Neural cell (in vitro differentiated cells): ENCODE results near the gene DNMT3A. TPM values are rescaled to one million over a fixed set of nuclear protein-coding genes. Genes with fewer than 3 reads are reported as not detected.

Experiments
- H2AFZ ChIP-seq: fragments of 200-600, 300-800 bp; sonication (generic), shearing (Covaris generic); 2 replicates; pipeline ENCODE4 v1.6.0; 2014; ENCODE audit warnings: low read depth, mild to moderate bottlenecking, antibody characterized with exemption, low read length, moderate library complexity
- H3F3A ChIP-seq: fragments of 200-600 bp; shearing (Covaris generic); 2 replicates; pipeline ENCODE4 v1.6.1; 2016; ENCODE audit warnings: mild to moderate bottlenecking, moderate library complexity, mixed read lengths, antibody characterized with exemption, low read length; ENCODE audit not compliant: insufficient read depth, poor library complexity, severe bottlenecking
- H3K27ac ChIP-seq: fragments of 200-600, 300-800 bp; sonication (generic), shearing (Covaris generic); 2 replicates; pipeline ENCODE4 v1.5.1; 2014; ENCODE audit warnings: mild to moderate bottlenecking, low read length, moderate library complexity
- H3K27me3 ChIP-seq: fragments of 300-800, 200-600 bp; sonication (generic), shearing (Covaris generic); 2 replicates; pipeline ENCODE4 v1.6.0; 2014; ENCODE audit warnings: mild to moderate bottlenecking, low read depth, low read length, moderate library complexity; ENCODE audit not compliant: insufficient read depth
- H3K36me3 ChIP-seq: fragments of 300-800, 200-600 bp; sonication (generic), shearing (Covaris generic); 2 replicates; pipeline ENCODE4 v1.5.1; 2014; ENCODE audit warnings: mild to moderate bottlenecking, antibody characterized with exemption, low read length, moderate library complexity; ENCODE audit not compliant: insufficient read depth
- H3K4me2 ChIP-seq: fragments of 300-800, 200-600 bp; sonication (generic), shearing (Covaris generic); 2 replicates; pipeline ENCODE4 v1.6.0; 2014; ENCODE audit warnings: mild to moderate bottlenecking, low read length
- H3K4me3 ChIP-seq: fragments of 300-800, 200-600 bp; sonication (generic), shearing (Covaris generic); 2 replicates; pipeline ENCODE4 v1.5.1; 2014; ENCODE audit warnings: mild to moderate bottlenecking, low read length, moderate library complexity
- H3K79me2 ChIP-seq: fragments of 200-600 bp; shearing (Covaris generic); replicated peaks from 2 replicates; pipeline ENCODE4 v1.6.0; 2014; ENCODE audit warnings: mild to moderate bottlenecking, low read length, moderate library complexity; ENCODE audit not compliant: insufficient read depth
- H3K9ac ChIP-seq: fragments of 300-800, 200-600 bp; sonication (generic), shearing (Covaris generic); 2 replicates; pipeline ENCODE4 v1.6.1; 2016; ENCODE audit warnings: mild to moderate bottlenecking, low read length, mixed read lengths
- H3K9me2 ChIP-seq: fragments of 200-600 bp; shearing (Covaris generic); 2 replicates; pipeline ENCODE4 v1.6.1; 2016; ENCODE audit warnings: mild to moderate bottlenecking, low read length, mixed read lengths; ENCODE audit not compliant: insufficient read depth
- H3K9me3 ChIP-seq: fragments of 200-600, 300-800 bp; sonication (generic), shearing (Covaris generic); 2 replicates; pipeline ENCODE4 v1.6.1; 2016; ENCODE audit warnings: mild to moderate bottlenecking, mixed run types, low read length, moderate library complexity, mixed read lengths
- H4K20me1 ChIP-seq: fragments of 200-600 bp; shearing (Covaris generic); 2 replicates; pipeline ENCODE4 v1.6.1; 2016; ENCODE audit warnings: mild to moderate bottlenecking, mixed run types; ENCODE audit not compliant: insufficient read depth
- EP300 ChIP-seq: fragments of 450-650 bp; conservative IDR thresholded peaks from 2 replicates; pipeline ENCODE4 v1.6.1; 2014; ENCODE audit warnings: antibody characterized with exemption, mild to moderate bottlenecking, moderate library complexity; ENCODE audit not compliant: poor library complexity, severe bottlenecking
- EZH2 ChIP-seq: fragments of 200-600, 300-800 bp; shearing (Covaris generic), sonication (generic); IDR thresholded peaks from 2 replicates; pipeline ENCODE4 v1.6.1; 2014; ENCODE audit warnings: antibody characterized with exemption, low read length, borderline replicate concordance, mild to moderate bottlenecking; ENCODE audit not compliant: insufficient read depth, poor library complexity, severe bottlenecking
- MXI1 ChIP-seq: fragments of 450-650 bp; conservative IDR thresholded peaks from 2 replicates; pipeline ENCODE4 v1.6.1; 2014; ENCODE audit warnings: antibody characterized with exemption, mild to moderate bottlenecking; ENCODE audit not compliant: poor library complexity, severe bottlenecking
- POLR2AphosphoS5 ChIP-seq: IDR thresholded peaks from 2 replicates; pipeline ENCODE4 v1.6.1; 2012
- RAD21 ChIP-seq: fragments of 450-650 bp; conservative IDR thresholded peaks from 2 replicates; pipeline ENCODE4 v1.6.1; 2014; ENCODE audit warnings: antibody characterized with exemption, mild to moderate bottlenecking, moderate library complexity
- SMC3 ChIP-seq: fragments of 450-650 bp; conservative IDR thresholded peaks from 2 replicates; pipeline ENCODE4 v1.6.1; 2014; ENCODE audit warnings: antibody characterized with exemption, mild to moderate bottlenecking, moderate library complexity; ENCODE audit not compliant: poor library complexity
- TAF1 ChIP-seq: IDR thresholded peaks from 2 replicates; pipeline ENCODE4 v1.6.1; 2012; ENCODE audit warnings: low read depth
- polyA plus RNA-seq: library from polyadenylated mRNA; depleted of rRNA; stranded (reverse); fragments of >200 nt; gene quantifications from 2 replicates; pipeline ENCODE4 v1.2.3, GENCODE V29; 2014
- TF ChIP-seq, protein P1 (sequence below): fragments of 450-650 bp; IDR thresholded peaks from 2 replicates; pipeline ENCODE4 v1.5.1; 2014; ENCODE audit warnings: antibody characterized with exemption, mild to moderate bottlenecking, moderate library complexity; ENCODE audit not compliant: poor library complexity, severe bottlenecking
- TF ChIP-seq, protein P2 (sequence below): IDR thresholded peaks from 2 replicates; pipeline ENCODE4 v1.6.1; 2012; ENCODE audit warnings: borderline replicate concordance

Gene DNMT3A
- polyA plus RNA-seq, 1 donor from 2014 or later, result 33.0 TPM

DNA sequence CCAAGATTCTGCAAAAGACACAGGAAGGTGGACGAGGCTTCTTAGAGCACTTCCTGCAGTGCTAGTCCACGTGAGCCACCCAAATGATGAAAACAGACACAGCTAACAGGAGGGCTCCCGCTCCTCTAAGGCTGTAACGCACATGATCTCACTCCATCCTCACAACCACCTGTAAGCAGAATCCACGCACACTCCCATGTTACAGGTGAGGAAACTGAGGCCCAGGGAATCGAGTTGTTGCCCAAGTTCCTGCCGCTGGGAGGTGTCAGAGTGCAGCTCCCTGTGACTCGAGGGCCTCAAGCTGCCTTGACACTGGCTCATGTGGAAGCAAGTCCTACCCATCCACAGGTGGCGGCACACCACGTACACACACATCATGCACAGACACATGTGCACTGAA, 4.4 kb downstream of the DNMT3A start:
- Histone ChIP-seq H3K27ac (no peak overlapping the region), H4K20me1 (peaks cover 9% of the 10 kb centered on the region), H3K27me3 (no peaks in the 10 kb centered on the region), H3F3A (no peaks in the 10 kb centered on the region), H3K9ac (no peak overlapping the region), H3K36me3 (no peaks in the 10 kb centered on the region), H3K79me2 (peaks cover 3% of the 10 kb centered on the region), H3K4me2 (no peak overlapping the region), H3K9me3 (no peaks in the 10 kb centered on the region), H2AFZ (no peak overlapping the region), H3K9me2 (no peaks in the 10 kb centered on the region), H3K4me3 (no peak overlapping the region)
- no peak for TF ChIP-seq MXI1
- no peak for TF ChIP-seq TAF1
- TF ChIP-seq EZH2, result no peak
- TF ChIP-seq EP300, result no peak
- no peak for TF ChIP-seq SMC3
- TF ChIP-seq, protein P1, sequence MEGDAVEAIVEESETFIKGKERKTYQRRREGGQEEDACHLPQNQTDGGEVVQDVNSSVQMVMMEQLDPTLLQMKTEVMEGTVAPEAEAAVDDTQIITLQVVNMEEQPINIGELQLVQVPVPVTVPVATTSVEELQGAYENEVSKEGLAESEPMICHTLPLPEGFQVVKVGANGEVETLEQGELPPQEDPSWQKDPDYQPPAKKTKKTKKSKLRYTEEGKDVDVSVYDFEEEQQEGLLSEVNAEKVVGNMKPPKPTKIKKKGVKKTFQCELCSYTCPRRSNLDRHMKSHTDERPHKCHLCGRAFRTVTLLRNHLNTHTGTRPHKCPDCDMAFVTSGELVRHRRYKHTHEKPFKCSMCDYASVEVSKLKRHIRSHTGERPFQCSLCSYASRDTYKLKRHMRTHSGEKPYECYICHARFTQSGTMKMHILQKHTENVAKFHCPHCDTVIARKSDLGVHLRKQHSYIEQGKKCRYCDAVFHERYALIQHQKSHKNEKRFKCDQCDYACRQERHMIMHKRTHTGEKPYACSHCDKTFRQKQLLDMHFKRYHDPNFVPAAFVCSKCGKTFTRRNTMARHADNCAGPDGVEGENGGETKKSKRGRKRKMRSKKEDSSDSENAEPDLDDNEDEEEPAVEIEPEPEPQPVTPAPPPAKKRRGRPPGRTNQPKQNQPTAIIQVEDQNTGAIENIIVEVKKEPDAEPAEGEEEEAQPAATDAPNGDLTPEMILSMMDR, result no peak
- TF ChIP-seq RAD21, result no peak
- TF ChIP-seq POLR2AphosphoS5, result no peak
- TF ChIP-seq, protein P2, sequence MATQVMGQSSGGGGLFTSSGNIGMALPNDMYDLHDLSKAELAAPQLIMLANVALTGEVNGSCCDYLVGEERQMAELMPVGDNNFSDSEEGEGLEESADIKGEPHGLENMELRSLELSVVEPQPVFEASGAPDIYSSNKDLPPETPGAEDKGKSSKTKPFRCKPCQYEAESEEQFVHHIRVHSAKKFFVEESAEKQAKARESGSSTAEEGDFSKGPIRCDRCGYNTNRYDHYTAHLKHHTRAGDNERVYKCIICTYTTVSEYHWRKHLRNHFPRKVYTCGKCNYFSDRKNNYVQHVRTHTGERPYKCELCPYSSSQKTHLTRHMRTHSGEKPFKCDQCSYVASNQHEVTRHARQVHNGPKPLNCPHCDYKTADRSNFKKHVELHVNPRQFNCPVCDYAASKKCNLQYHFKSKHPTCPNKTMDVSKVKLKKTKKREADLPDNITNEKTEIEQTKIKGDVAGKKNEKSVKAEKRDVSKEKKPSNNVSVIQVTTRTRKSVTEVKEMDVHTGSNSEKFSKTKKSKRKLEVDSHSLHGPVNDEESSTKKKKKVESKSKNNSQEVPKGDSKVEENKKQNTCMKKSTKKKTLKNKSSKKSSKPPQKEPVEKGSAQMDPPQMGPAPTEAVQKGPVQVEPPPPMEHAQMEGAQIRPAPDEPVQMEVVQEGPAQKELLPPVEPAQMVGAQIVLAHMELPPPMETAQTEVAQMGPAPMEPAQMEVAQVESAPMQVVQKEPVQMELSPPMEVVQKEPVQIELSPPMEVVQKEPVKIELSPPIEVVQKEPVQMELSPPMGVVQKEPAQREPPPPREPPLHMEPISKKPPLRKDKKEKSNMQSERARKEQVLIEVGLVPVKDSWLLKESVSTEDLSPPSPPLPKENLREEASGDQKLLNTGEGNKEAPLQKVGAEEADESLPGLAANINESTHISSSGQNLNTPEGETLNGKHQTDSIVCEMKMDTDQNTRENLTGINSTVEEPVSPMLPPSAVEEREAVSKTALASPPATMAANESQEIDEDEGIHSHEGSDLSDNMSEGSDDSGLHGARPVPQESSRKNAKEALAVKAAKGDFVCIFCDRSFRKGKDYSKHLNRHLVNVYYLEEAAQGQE, result no peak

DNA sequence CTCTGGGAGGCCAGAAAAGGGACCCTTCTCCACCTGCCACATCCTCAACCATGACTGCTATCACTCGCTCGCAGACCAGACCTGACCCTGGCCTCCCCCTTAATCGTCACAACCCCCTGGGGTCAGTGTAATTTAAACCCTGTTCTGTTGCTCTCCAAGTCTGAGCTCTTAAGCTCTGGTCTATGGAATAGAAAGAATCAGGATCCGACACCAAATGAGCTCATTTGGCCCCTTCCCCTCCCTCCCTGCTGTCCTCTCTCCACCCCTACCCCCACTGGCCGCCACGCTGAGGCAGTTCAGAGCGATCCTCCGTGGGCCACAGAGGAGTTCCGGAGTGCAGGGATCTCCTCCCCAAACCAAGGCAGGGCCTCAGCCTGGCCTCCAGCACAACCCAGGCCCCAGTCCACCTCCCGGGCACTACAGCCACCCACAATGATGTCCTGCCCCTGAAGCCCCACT, 5.3 kb downstream of the DNMT3A start:
- H2AFZ ChIP-seq, result no peak overlapping the region
- peaks cover 9% of the 10 kb centered on the region for H4K20me1 ChIP-seq
- H3K27me3 ChIP-seq, result no peaks in the 10 kb centered on the region
- no peak overlapping the region for H3K4me3 ChIP-seq
- TF ChIP-seq SMC3 (no peak), RAD21 (no peak), POLR2AphosphoS5 (no peak), EZH2 (no peak), EP300 (no peak), MXI1 (no peak), TAF1 (no peak)
- TF ChIP-seq, protein P1, result no peak
- TF ChIP-seq, protein P2, result no peak
- H3K79me2 ChIP-seq, result peaks cover 3% of the 10 kb centered on the region
- no peaks in the 10 kb centered on the region for H3K36me3 ChIP-seq
- no peaks in the 10 kb centered on the region for H3F3A ChIP-seq
- H3K9ac ChIP-seq, result no peak overlapping the region
- H3K4me2 ChIP-seq, result no peak overlapping the region
- no peak overlapping the region for H3K27ac ChIP-seq
- no peaks in the 10 kb centered on the region for H3K9me3 ChIP-seq
- H3K9me2 ChIP-seq, result no peaks in the 10 kb centered on the region
